PC-3 (cell line): ENCODE measurements around the gene BTBD16.

ENCODE experiments used
- CTCF ChIP-seq: fragments of 300-600 bp; sonication (generic); conservative IDR thresholded peaks from 2 replicates; pipeline ENCODE4 v1.5.1; 2017; ENCODE audit warnings: antibody characterized with exemption, low read depth, mild to moderate bottlenecking, low read length
- EZH2 ChIP-seq: fragments of 300-600 bp; sonication (generic); IDR thresholded peaks from one replicate; pipeline ENCODE4 v1.6.1; 2017; ENCODE audit warnings: antibody characterized with exemption, mild to moderate bottlenecking, low read length; ENCODE audit not compliant: unreplicated experiment
- EZH2phosphoT487 ChIP-seq: fragments of 300-600 bp; sonication (generic); IDR thresholded peaks from 2 replicates; pipeline ENCODE4 v1.6.1; 2018; ENCODE audit warnings: mild to moderate bottlenecking, antibody characterized with exemption, low read length, borderline replicate concordance

GRCh38 chr10:122254831-122255230 lies 16.3 kb upstream of the BTBD16 start:
- TF ChIP-seq CTCF (no peak), EZH2phosphoT487 (no peak), EZH2 (no peak)
